ENCODE measurements around the gene FAM161A.

Gene FAM161A

DNA sequence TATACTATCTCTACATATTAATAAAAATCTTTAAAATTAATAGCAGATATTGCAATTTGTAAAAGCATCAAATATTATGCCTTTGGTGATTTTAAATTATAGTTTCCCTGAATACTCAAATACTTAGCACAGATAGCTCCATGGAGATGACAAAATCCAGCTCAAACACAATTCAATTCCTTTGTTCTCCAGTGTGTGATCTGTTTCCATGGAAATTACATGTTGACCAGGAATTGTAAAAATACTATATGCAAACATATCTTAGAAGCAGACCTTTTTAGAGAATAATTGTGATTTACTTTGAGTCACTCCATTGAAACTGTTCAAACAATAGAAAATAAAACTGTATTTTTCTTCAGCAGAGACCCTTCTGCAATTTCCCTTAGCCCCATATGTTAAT, 68.3 kb downstream of the FAM161A start:
- DNase-seq = no peak

DNA sequence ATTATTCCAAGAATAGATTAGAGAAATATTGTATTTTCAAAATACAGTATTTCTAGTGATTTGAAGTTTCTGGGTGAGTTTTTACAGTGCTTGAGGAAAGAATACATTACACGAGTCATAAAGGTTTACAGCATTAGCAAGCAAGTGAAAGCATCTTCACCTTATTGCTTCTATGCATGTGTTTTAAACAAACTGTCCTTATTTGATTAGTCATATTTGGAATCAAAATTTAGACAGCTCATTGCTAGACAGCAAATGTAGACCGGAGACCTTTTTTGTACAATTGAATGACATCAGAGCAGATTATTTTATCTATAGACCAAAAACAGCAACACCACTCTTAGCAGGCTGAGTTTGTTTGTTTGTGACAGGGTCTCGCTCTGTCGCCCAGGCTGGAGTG, 69.2 kb downstream of the FAM161A start:
- DNase-seq = no peak

DNA sequence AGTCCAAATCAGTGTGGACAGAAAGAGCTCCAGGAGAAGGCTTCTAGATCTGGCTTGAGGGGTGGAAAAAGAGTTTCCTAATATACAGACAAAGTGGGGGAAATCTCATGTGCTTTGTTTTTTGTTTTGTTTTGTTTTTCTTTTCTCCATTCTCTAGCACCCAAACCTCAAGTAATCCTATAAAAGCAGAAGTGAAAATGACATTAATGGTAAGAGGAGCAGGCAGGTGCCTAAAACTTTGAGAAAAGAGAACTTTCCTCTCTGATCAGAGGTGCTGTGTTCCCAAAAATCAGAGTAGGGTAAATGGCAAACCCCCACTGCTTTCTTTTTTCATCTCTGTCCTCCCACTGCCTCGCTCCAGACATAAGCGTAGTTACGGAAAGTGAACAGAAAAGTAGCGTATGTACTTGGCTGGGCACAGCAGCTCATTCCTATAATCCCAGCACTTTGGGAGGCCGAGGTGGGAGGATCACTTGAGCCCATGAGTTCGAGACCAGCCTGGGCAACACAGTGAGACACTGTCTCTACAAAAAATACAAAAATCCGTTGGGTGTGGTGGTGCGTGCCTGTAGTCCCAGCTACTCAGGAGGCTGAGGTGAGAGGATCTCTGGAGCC, 77.8 kb downstream of the FAM161A start:
- no peak for DNase-seq

Measured in NCI-H1694 treated with DMSO at 0.1 percent for 48 hours (cell line).